ENCODE results near the gene RHOF. TPM values are rescaled to one million over a fixed set of nuclear protein-coding genes. Genes with fewer than 3 reads are reported as not detected.
A peak's percentile ranks its signal among the peaks of the same experiment; 100 is the strongest.

The RHOF gene
- total RNA-seq, 1 experiment from 2014 or later = 116 TPM

GRCh38 chr12:121800694-121801594 is 7.5 kb upstream of the RHOF start:
- Histone ChIP-seq H3K4me2 (ENCODE audit: low read length) (peak overlapping the region; percentile 99), H3K9me2 (ENCODE audit: insufficient read depth) (no peaks in the 10 kb centered on the region), H2AFZ (ENCODE audit: low read depth, low read length, poor library complexity, severe bottlenecking) (no peak overlapping the region), H3K79me2 (ENCODE audit: insufficient read depth, low read length) (peaks cover 48% of the 10 kb centered on the region), H3K27me3 (ENCODE audit: insufficient read depth, low read length) (no peaks in the 10 kb centered on the region), H3K36me3 (ENCODE audit: control insufficient read depth in 1 of 2, insufficient read depth in 2 of 2, low read length in 2 of 2) (peaks cover 0 to 3% of the 10 kb centered on the region in 2 experiments; a peak in 2 of 4 replicates), H3K9ac (ENCODE audit: low read length) (peak overlapping the region; percentile 98), H4K20me1 (ENCODE audit: insufficient read depth) (no peaks in the 10 kb centered on the region), H3K9me3 (ENCODE audit: control insufficient read depth in 1 of 2, insufficient read depth in 1 of 2, low read depth in 1 of 2, low read length in 2 of 2) (no peaks in the 10 kb centered on the region), H3K4me1 (ENCODE audit: control insufficient read depth in 1 of 2, insufficient read depth in 2 of 2, low read length in 2 of 2) (peaks cover 43 to 76% of the 10 kb centered on the region in 2 experiments), H3K27ac (ENCODE audit: low read depth, low read length) (peak overlapping the region; percentile 100), H3K4me3 (replicated peaks in 1 of 2; ENCODE audit: low read depth in 1 of 2, low read length in 2 of 2) (peak overlapping the region; percentile 74)
- ChIA-PET POLR2A (interaction anchor here (0.7 to 2.6 kb wide), 3 partner anchors 11 to 87 kb away, joined by 3 to 9 read pairs (median 7); partner anchors contain the start of gene PSMD9), CTCF (interaction anchor here (3.2 to 4.0 kb wide), 2 partner anchors 7 to 11 kb away, joined by 26 to 30 read pairs; partner anchors contain the start of gene RHOF), RAD21 (ENCODE audit: low non-redundant PET in 1 of 2, low total read pairs in 2 of 2, uncharacterized antibody in 2 of 2, unreplicated experiment in 2 of 2) (interaction anchor here in 1 of 2 experiments (0.6 kb wide), 1 partner anchor 17 kb away, joined by 4 read pairs; no protein-coding TSS in a partner anchor)
- no peak for TF ChIP-seq CBX3 (IDR thresholded peaks at IDR 0.05; ENCODE audit: low read depth)
- TF ChIP-seq POLR2A (IDR thresholded peaks at IDR 0.05; ENCODE audit: borderline replicate concordance, extremely low read depth, insufficient read depth, insufficient read length) = peak; percentile 25
- peak; percentile 88 for TF ChIP-seq YY1 (IDR thresholded peaks at IDR 0.05; ENCODE audit: extremely low read depth, insufficient replicate concordance, low read depth, low read length)
- TF ChIP-seq ZNF274 (IDR thresholded peaks at IDR 0.05; ENCODE audit: low read depth, low read length) = no peak
- peak; percentile 67 for TF ChIP-seq POLR2AphosphoS5 (IDR thresholded peaks at IDR 0.05; ENCODE audit: low read depth, low read length)
- peak; percentile 63 for TF ChIP-seq ZFX (IDR thresholded peaks at IDR 0.05)
- no peak for TF ChIP-seq EZH2phosphoT487 (IDR thresholded peaks at IDR 0.05; ENCODE audit: borderline replicate concordance)
- TF ChIP-seq TCF7L2 (IDR thresholded peaks at IDR 0.05; ENCODE audit: borderline replicate concordance, extremely low read depth, insufficient read depth, insufficient read length) = no peak
- TF ChIP-seq, protein P1, sequence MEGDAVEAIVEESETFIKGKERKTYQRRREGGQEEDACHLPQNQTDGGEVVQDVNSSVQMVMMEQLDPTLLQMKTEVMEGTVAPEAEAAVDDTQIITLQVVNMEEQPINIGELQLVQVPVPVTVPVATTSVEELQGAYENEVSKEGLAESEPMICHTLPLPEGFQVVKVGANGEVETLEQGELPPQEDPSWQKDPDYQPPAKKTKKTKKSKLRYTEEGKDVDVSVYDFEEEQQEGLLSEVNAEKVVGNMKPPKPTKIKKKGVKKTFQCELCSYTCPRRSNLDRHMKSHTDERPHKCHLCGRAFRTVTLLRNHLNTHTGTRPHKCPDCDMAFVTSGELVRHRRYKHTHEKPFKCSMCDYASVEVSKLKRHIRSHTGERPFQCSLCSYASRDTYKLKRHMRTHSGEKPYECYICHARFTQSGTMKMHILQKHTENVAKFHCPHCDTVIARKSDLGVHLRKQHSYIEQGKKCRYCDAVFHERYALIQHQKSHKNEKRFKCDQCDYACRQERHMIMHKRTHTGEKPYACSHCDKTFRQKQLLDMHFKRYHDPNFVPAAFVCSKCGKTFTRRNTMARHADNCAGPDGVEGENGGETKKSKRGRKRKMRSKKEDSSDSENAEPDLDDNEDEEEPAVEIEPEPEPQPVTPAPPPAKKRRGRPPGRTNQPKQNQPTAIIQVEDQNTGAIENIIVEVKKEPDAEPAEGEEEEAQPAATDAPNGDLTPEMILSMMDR (IDR thresholded peaks at IDR 0.05 in 2 of 3, conservative IDR thresholded peaks at IDR 0.05 in 1 of 3; ENCODE audit: borderline replicate concordance in 1 of 3, insufficient read depth in 1 of 3, low read depth in 2 of 3, low read length in 2 of 3) = no peak
- no peak for ATAC-seq
- intact Hi-C loops (cut with micrococcal nuclease) = loop anchor here (1.0 kb wide), 1 partner anchor 38 kb away; no protein-coding TSS in a partner anchor
- DNase-seq (ENCODE audit: low read depth, low spot score) = no peak
- BruUV-seq (replicated peaks) = TSS peak; percentile 33

Measured in HCT116 (cell line).